T-helper 1 cell treated with Interleukin-12 subunit alpha and Interleukin-12 subunit beta and Interleukin-4 antibody, amounts not matched to agents 30 μg/mL and 1 μg/mL, for 36 hours (primary cell): ENCODE data around the gene RNF123.

Experiments
- H3K27ac Mint-ChIP-seq: one replicate; pipeline ENCODE4 v1.8.0; 2021; ENCODE audit warnings: mild to moderate bottlenecking, mixed read lengths
- H3K27me3 Mint-ChIP-seq: one replicate; pipeline ENCODE4 v1.8.0; 2021; ENCODE audit warnings: low read depth, mixed read lengths
- H3K36me3 Mint-ChIP-seq: one replicate; pipeline ENCODE4 v1.8.0; 2021; ENCODE audit warnings: low read depth, mixed read lengths
- H3K4me1 Mint-ChIP-seq: one replicate; pipeline ENCODE4 v1.8.0; 2021; ENCODE audit warnings: low read depth, mixed read lengths
- H3K4me3 Mint-ChIP-seq: one replicate; pipeline ENCODE4 v1.8.0; 2021; ENCODE audit warnings: mild to moderate bottlenecking, moderate library complexity, mixed read lengths
- H3K9me3 Mint-ChIP-seq: one replicate; pipeline ENCODE4 v1.8.0; 2021; ENCODE audit warnings: mixed read lengths

RNF123 gene

DNA sequence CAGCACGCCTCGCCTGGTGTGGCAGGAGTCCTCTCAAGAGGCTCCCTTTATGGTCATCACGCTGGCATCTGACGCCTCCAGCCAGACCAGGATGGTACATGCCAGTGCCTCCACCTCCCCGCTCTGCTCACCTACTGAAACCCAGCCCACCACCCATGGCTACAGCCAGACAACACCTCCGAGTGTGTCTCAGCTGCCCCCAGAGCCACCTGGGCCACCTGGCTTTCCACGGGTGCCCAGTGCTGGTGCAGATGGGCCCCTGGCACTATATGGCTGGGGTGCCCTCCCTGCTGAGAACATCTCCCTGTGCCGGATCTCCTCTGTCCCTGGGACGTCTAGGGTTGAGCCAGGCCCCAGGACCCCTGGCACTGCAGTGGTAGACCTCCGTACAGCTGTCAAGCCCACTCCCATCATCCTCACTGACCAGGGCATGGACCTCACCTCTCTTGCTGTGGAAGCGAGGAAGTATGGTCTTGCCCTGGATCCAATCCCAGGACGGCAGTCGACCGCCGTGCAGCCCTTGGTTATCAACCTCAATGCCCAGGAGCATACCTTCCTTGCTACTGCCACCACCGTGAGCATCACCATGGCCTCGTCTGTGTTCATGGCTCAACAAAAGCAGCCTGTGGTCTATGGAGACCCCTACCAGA lies 35.1 kb upstream of the RNF123 start:
- Mint-ChIP-seq H3K4me3 (no peak overlapping the region), H3K36me3 (no peaks in the 10 kb centered on the region), H3K4me1 (no peaks in the 10 kb centered on the region), H3K27ac (no peak overlapping the region), H3K9me3 (no peaks in the 10 kb centered on the region), H3K27me3 (no peaks in the 10 kb centered on the region)

DNA sequence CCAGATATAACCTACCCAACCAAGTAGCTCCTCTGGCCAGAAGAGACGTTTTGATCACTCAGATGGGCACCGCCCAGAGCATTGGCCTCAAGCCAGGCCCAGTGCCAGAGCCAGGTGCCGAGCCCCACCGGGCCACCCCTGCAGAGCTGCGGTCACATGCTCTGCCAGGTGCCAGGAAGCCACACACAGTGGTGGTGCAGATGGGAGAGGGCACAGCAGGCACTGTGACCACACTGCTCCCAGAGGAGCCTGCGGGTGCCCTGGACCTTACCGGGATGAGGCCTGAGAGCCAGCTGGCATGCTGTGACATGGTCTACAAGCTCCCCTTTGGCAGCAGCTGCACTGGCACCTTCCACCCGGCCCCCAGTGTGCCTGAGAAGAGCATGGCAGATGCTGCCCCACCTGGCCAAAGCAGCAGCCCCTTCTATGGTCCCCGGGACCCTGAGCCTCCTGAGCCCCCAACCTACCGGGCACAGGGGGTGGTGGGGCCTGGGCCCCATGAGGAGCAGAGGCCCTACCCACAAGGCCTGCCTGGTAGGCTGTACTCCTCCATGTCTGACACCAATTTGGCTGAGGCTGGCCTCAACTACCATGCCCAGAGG lies 34.3 kb upstream of the RNF123 start:
- no peaks in the 10 kb centered on the region for H3K9me3 Mint-ChIP-seq
- no peaks in the 10 kb centered on the region for H3K36me3 Mint-ChIP-seq
- H3K27ac Mint-ChIP-seq: no peak overlapping the region

DNA sequence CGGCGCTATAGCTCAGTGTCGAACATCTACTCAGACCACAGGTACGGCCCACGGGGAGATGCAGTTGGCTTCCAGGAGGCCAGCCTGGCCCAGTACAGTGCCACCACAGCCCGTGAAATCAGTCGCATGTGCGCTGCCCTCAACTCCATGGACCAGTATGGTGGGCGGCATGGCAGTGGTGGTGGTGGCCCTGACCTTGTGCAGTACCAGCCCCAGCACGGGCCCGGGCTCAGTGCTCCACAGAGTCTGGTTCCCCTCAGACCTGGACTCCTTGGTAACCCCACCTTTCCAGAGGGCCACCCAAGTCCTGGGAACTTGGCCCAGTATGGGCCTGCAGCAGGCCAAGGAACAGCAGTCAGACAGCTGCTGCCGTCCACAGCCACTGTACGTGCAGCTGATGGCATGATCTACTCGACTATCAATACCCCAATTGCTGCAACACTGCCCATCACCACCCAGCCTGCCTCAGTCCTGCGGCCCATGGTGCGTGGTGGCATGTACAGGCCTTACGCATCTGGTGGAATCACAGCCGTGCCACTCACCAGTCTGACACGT lies 33.5 kb upstream of the RNF123 start:
- H3K27me3 Mint-ChIP-seq: no peaks in the 10 kb centered on the region
- no peak overlapping the region for H3K27ac Mint-ChIP-seq
- no peaks in the 10 kb centered on the region for H3K4me1 Mint-ChIP-seq
- H3K36me3 Mint-ChIP-seq: no peaks in the 10 kb centered on the region
- H3K9me3 Mint-ChIP-seq: no peaks in the 10 kb centered on the region
- H3K4me3 Mint-ChIP-seq: no peak overlapping the region

More for the DNA sequence above, 34.3 kb upstream of the RNF123 start:
- Mint-ChIP-seq H3K4me1 (no peaks in the 10 kb centered on the region), H3K4me3 (no peak overlapping the region), H3K27me3 (no peaks in the 10 kb centered on the region)

DNA sequence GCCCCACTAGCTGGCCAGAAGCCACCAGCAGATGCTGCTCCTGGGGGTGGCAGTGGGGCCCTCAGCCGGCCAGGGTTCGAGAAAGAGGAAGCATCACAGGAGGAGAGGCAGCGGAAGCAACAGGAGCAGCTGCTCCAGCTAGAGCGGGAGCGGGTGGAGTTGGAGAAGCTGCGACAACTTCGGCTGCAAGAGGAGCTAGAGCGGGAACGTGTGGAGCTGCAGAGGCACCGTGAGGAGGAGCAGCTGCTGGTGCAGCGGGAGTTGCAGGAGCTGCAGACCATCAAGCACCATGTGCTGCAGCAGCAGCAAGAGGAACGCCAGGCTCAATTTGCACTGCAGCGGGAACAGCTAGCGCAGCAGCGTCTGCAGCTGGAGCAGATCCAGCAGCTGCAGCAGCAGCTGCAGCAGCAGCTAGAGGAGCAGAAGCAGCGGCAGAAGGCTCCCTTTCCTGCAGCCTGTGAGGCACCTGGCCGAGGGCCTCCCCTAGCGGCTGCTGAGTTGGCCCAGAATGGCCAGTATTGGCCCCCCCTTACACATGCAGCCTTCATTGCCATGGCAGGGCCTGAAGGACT lies 32.7 kb upstream of the RNF123 start:
- Mint-ChIP-seq H3K36me3 (no peaks in the 10 kb centered on the region), H3K4me1 (no peaks in the 10 kb centered on the region)

DNA sequence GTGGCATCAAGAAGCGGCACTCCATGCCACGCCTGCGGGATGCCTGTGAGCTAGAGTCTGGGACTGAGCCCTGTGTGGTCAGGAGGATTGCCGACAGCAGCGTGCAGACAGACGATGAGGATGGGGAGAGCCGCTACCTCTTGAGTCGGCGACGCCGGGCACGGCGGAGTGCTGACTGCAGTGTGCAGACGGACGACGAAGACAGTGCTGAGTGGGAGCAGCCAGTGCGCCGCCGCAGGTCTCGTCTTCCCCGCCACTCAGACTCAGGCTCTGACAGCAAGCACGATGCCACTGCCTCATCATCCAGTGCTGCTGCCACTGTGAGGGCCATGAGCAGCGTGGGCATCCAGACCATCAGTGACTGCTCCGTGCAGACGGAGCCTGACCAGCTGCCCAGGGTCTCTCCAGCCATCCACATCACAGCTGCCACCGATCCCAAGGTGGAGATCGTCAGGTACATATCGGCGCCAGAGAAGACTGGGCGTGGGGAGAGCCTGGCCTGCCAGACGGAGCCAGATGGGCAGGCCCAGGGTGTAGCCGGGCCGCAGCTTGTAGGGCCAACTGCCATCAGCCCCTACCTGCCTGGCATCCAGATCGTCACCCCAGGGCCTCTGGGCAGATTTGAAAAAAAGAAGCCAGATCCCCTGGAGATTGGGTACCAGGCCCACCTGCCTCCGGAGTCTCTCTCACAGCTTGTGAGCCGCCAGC lies 32.0 kb upstream of the RNF123 start:
- H3K27me3 Mint-ChIP-seq: no peaks in the 10 kb centered on the region
- no peak overlapping the region for H3K4me3 Mint-ChIP-seq
- H3K9me3 Mint-ChIP-seq: no peaks in the 10 kb centered on the region
- H3K27ac Mint-ChIP-seq: no peak overlapping the region
- H3K36me3 Mint-ChIP-seq: no peaks in the 10 kb centered on the region
- H3K4me1 Mint-ChIP-seq: no peaks in the 10 kb centered on the region

More for the DNA sequence above, 32.7 kb upstream of the RNF123 start:
- Mint-ChIP-seq H3K4me3 (no peak overlapping the region), H3K9me3 (no peaks in the 10 kb centered on the region), H3K27me3 (no peaks in the 10 kb centered on the region), H3K27ac (no peak overlapping the region)

DNA sequence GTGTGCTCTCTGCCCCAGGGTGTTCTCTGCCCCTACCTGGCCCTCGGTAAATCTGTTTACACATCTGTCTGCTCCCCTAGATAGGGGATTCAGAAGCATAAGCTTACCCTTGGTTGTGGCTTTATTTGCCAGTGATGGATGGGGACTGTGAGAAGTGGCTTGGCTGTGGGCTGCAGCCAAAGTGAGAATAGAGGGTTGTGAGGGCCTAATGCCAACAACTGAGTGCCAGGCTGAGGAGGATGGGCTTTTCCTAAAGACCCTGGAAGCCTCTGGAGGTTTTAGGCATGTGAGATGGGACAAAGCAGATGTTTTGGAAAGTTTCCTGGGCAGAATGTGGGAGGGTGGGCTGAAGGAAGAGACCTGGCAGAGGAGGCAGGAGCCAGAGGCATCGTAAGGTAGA lies 30.6 kb upstream of the RNF123 start:
- Mint-ChIP-seq H3K27ac (no peak overlapping the region), H3K36me3 (no peaks in the 10 kb centered on the region), H3K27me3 (no peaks in the 10 kb centered on the region), H3K9me3 (no peaks in the 10 kb centered on the region), H3K4me3 (no peak overlapping the region), H3K4me1 (no peaks in the 10 kb centered on the region)

DNA sequence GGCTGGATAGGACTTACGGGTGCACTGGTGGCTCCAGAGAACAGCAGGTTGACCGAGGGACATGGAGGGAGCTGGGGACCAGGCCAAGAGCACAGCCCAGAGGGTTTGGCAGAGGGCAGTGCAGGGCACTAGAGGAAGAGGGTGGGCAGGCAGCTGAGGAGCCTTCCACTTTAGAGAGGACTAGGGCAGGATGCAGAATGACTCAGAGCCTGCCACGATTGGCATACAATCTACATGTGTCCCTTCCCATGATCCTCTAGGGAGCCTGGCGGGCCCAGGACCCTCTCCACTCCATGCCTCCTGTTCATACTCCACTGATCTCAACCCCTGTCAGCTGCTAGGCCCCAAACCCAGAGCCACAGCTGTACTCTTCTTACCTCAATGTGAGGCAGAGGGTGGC lies 29.6 kb upstream of the RNF123 start:
- no peaks in the 10 kb centered on the region for H3K9me3 Mint-ChIP-seq
- no peaks in the 10 kb centered on the region for H3K27me3 Mint-ChIP-seq
- H3K27ac Mint-ChIP-seq: no peak overlapping the region
- no peaks in the 10 kb centered on the region for H3K36me3 Mint-ChIP-seq
- no peaks in the 10 kb centered on the region for H3K4me1 Mint-ChIP-seq
- H3K4me3 Mint-ChIP-seq: no peak overlapping the region

DNA sequence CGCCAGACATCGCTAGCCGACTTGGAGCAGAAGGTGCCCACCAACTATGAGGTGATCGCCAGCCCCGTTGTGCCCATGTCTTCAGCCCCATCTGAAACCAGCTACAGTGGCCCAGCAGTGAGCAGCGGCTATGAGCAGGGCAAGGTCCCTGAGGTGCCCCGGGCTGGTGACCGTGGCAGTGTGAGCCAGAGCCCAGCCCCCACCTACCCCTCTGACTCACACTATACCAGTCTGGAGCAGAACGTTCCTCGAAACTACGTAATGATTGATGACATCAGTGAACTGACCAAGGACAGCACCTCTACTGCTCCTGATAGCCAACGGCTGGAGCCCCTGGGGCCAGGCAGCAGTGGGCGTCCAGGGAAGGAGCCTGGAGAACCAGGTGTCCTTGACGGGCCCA lies 28.1 kb upstream of the RNF123 start:
- peaks cover 2% of the 10 kb centered on the region for H3K4me1 Mint-ChIP-seq
- H3K9me3 Mint-ChIP-seq: no peaks in the 10 kb centered on the region
- H3K4me3 Mint-ChIP-seq: no peak overlapping the region
- no peaks in the 10 kb centered on the region for H3K27me3 Mint-ChIP-seq
- no peaks in the 10 kb centered on the region for H3K36me3 Mint-ChIP-seq
- H3K27ac Mint-ChIP-seq: no peak overlapping the region

DNA sequence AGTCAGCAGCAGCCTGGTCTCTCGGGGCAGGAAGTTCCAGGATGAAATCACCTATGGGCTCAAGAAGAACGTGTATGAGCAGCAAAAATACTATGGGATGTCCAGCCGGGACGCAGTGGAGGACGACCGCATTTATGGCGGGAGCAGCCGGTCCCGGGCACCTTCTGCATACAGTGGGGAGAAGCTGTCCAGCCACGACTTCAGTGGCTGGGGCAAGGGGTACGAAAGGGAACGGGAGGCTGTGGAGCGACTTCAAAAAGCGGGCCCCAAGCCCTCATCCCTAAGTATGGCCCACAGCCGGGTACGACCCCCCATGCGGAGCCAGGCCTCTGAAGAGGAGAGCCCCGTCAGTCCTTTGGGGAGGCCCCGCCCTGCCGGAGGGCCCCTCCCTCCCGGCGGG lies 27.3 kb upstream of the RNF123 start:
- H3K4me1 Mint-ChIP-seq: peaks cover 2% of the 10 kb centered on the region
- no peak overlapping the region for H3K4me3 Mint-ChIP-seq
- no peaks in the 10 kb centered on the region for H3K9me3 Mint-ChIP-seq
- no peaks in the 10 kb centered on the region for H3K36me3 Mint-ChIP-seq
- H3K27ac Mint-ChIP-seq: no peak overlapping the region
- no peaks in the 10 kb centered on the region for H3K27me3 Mint-ChIP-seq

DNA sequence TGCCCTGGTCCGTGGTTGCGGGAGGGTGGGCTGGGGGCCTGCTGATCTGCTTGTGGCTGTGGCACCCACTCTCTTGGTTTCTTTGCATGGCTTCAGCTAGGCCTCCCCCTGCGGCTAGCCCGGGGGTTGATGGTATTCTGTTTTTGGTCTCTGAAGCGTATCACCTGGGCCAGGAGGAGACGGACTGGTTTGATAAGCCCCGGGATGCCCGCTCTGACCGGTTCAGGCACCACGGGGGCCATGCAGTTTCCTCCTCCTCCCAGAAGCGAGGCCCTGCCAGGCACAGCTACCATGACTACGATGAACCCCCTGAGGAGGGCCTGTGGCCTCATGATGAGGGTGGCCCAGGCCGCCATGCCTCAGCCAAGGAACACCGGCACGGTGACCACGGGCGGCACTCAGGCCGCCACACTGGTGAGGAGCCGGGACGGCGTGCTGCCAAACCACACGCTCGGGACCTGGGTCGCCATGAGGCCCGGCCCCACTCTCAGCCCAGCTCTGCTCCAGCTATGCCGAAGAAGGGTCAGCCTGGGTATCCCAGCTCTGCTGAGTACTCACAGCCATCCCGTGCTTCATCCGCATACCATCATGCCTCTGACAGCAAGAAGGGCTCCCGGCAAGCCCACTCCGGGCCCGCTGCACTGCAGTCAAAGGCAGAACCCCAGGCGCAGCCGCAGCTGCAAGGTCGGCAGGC lies 26.5 kb upstream of the RNF123 start:
- Mint-ChIP-seq H3K36me3 (no peaks in the 10 kb centered on the region), H3K27me3 (no peaks in the 10 kb centered on the region), H3K4me1 (peaks cover 2% of the 10 kb centered on the region), H3K9me3 (no peaks in the 10 kb centered on the region), H3K27ac (no peak overlapping the region), H3K4me3 (no peak overlapping the region)

DNA sequence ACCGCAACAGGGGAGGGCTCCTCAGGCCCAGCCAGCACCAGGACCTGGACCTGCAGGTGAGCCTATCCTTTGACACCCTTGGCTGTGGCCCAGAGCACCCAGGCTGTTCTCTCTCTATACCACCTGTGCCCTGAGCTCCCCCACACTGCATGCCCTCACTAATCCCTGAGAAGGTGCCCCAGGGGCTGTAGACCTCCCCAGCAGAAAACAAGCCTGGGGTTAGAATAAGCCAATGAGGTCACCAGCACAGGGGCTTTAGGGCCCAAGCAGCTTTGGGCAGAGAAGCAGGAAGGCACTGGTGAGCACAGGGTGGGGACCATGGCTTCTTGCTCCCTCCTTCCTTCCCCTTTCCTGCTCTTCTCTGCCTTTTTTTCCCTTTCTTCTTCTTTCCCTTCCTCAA lies 25.5 kb upstream of the RNF123 start:
- H3K36me3 Mint-ChIP-seq: no peaks in the 10 kb centered on the region
- no peaks in the 10 kb centered on the region for H3K9me3 Mint-ChIP-seq

DNA sequence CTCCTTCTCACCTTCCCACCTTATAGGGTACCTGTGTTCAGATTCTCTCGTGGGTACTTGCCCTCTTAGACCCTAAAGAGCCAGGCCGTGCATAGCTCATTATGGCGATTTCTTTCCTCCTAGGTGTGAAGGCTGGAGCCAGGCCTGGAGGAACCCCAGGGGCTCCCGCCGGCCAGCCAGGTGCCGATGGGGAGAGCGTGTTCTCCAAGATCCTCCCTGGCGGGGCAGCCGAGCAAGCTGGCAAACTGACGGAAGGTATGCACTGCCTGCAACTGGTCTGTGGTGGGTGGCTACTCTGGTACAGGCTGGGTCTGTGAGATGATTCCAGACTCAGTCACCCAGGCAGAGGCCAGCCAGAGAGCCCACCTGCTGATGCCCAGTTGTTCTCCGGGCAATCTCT lies 25.1 kb upstream of the RNF123 start:
- H3K4me3 Mint-ChIP-seq: no peak overlapping the region
- H3K27me3 Mint-ChIP-seq: no peaks in the 10 kb centered on the region
- H3K4me1 Mint-ChIP-seq: peaks cover 2% of the 10 kb centered on the region
- H3K36me3 Mint-ChIP-seq: no peaks in the 10 kb centered on the region
- H3K9me3 Mint-ChIP-seq: no peaks in the 10 kb centered on the region
- no peak overlapping the region for H3K27ac Mint-ChIP-seq

More for the DNA sequence above, 25.5 kb upstream of the RNF123 start:
- Mint-ChIP-seq H3K27me3 (no peaks in the 10 kb centered on the region), H3K4me3 (no peak overlapping the region), H3K4me1 (peaks cover 2% of the 10 kb centered on the region), H3K27ac (no peak overlapping the region)

DNA sequence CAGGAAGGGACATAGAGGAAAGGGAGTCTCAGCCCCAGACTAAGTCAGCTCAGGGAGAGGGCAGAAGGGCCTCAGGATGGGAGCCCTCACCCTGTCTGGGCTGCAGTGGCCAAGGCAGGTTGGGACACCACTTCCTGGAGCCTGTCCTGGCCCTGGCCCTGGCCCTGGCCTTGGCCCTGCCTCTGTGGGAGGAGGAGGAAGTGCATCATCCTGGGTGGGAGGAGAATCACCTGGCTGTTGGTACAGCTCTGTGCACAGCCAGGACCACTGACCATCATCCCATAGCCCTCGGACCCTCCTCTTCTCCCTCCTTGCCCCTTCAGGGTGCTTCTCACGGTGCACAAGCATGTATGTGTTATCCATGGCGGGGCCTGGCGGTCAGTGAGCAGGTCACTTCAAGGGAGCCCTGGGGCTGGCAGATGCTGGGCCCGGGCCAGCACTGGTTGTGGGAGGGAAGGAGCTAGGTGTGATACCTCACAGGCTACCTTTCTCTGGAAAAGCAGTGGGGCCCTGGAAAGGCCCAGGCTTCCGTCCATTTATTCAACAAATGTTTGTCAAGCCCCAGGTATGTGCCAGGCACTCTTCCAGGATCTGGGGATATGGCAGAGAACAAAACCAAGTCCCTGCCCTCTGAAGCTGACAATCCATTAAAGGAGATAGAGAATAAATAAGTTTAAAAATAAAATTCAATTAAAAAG lies 23.4 kb upstream of the RNF123 start:
- Mint-ChIP-seq H3K4me3 (no peak overlapping the region), H3K9me3 (no peaks in the 10 kb centered on the region), H3K27me3 (no peaks in the 10 kb centered on the region), H3K27ac (no peak overlapping the region), H3K36me3 (no peaks in the 10 kb centered on the region), H3K4me1 (peaks cover 2% of the 10 kb centered on the region)

DNA sequence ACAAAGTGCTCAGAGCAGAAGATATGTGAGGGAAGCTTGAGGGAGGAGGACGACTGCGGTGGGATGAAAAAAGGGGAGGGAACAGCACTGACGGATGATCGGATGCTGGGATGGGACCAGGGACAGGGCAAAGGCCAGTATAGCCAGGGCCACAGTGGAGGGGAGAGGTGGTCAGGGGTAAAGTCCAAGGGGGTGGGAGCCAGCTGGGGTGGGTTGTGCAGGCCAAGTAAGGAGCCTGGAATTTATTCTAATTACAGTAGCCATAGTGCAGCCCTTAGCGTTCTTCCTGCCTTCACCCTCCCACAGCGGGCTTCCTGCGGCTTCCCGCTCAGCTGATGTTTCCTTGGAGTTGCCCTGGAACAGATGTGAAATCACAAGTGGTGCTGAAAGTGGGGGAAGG lies 22.8 kb upstream of the RNF123 start:
- peaks cover 4% of the 10 kb centered on the region for H3K4me1 Mint-ChIP-seq
- H3K4me3 Mint-ChIP-seq: no peak overlapping the region
- no peaks in the 10 kb centered on the region for H3K36me3 Mint-ChIP-seq
- no peak overlapping the region for H3K27ac Mint-ChIP-seq
- no peaks in the 10 kb centered on the region for H3K9me3 Mint-ChIP-seq
- no peaks in the 10 kb centered on the region for H3K27me3 Mint-ChIP-seq
